Neuronal stem cell (in vitro differentiated cells): ENCODE results near the gene ENPP1.

Experiments
- DNase-seq: peaks from one replicate; pipeline ENCODE4 v3.0.0-alpha.2; 2013; ENCODE audit warnings: low spot score
- H2AFZ ChIP-seq: one replicate; pipeline ENCODE4 v1.6.1; 2013; ENCODE audit warnings: mild to moderate bottlenecking, low read length, inconsistent platforms
- H2AK5ac ChIP-seq: 2 replicates; pipeline ENCODE4 v1.6.1; 2013; ENCODE audit warnings: low read depth, mild to moderate bottlenecking, inconsistent platforms, low read length, moderate library complexity, mixed read lengths
- H2BK120ac ChIP-seq: 2 replicates; pipeline ENCODE4 v1.6.1; 2013; ENCODE audit warnings: low read depth, mild to moderate bottlenecking, inconsistent platforms, low read length, moderate library complexity, mixed read lengths
- H2BK12ac ChIP-seq: one replicate; pipeline ENCODE4 v1.6.1; 2013; ENCODE audit warnings: low read length, inconsistent platforms
- H2BK15ac ChIP-seq: 2 replicates; pipeline ENCODE4 v1.6.1; 2013; ENCODE audit warnings: mild to moderate bottlenecking, low read length, inconsistent platforms, mixed read lengths
- H2BK5ac ChIP-seq: one replicate; pipeline ENCODE4 v1.6.1; 2013; ENCODE audit warnings: inconsistent platforms, mild to moderate bottlenecking, low read length, moderate library complexity
- H3K14ac ChIP-seq: one replicate; pipeline ENCODE4 v1.6.1; 2013; ENCODE audit warnings: low read length, inconsistent platforms
- H3K18ac ChIP-seq: 2 replicates; pipeline ENCODE4 v1.6.1; 2013; ENCODE audit warnings: low read length, inconsistent platforms
- H3K23ac ChIP-seq: 2 replicates; pipeline ENCODE4 v1.6.1; 2013; ENCODE audit warnings: low read depth, mild to moderate bottlenecking, mixed read lengths, low read length, inconsistent platforms; ENCODE audit not compliant: poor library complexity
- H3K27ac ChIP-seq: replicated peaks from 3 replicates; pipeline ENCODE4 v1.5.1; 2013; ENCODE audit warnings: low read length, inconsistent platforms
- H3K27me3 ChIP-seq, 3 experiments: 2 replicates each; pipeline ENCODE4 v1.6.1; 2013; ENCODE audit warnings: low read length in 3 of 3, mild to moderate bottlenecking in 2 of 3, inconsistent platforms in 1 of 3, low read depth in 1 of 3, mixed read lengths in 1 of 3, moderate library complexity in 1 of 3; ENCODE audit not compliant: control insufficient read depth in 3 of 3, insufficient read depth in 3 of 3
- H3K36me3 ChIP-seq, 2 donors: replicated peaks in 1 of 2; 2 replicates each; pipeline ENCODE4 v1.6.1; 2013; ENCODE audit warnings: low read length in 2 of 2; ENCODE audit not compliant: control insufficient read depth in 2 of 2, insufficient read depth in 2 of 2
- H3K4ac ChIP-seq: 2 replicates; pipeline ENCODE4 v1.6.1; 2013; ENCODE audit warnings: inconsistent platforms, mild to moderate bottlenecking, low read length, moderate library complexity
- H3K4me1 ChIP-seq, 2 donors: 1 replicate in 1 of 2; 2 replicates in 1 of 2; pipeline ENCODE4 v1.6.1; 2013; ENCODE audit warnings: low read length in 2 of 2, low read depth in 1 of 2; ENCODE audit not compliant: control insufficient read depth in 2 of 2, insufficient read depth in 1 of 2
- H3K4me2 ChIP-seq: one replicate; pipeline ENCODE4 v1.6.1; 2013; ENCODE audit warnings: mild to moderate bottlenecking, low read length, inconsistent platforms; ENCODE audit not compliant: insufficient read depth, poor library complexity, severe bottlenecking
- H3K4me3 ChIP-seq, 2 donors: 2 replicates each; pipeline ENCODE4 v1.5.1; 2013; ENCODE audit warnings: low read length in 2 of 2, mild to moderate bottlenecking in 2 of 2, inconsistent platforms in 1 of 2, moderate library complexity in 1 of 2
- H3K79me1 ChIP-seq: one replicate; pipeline ENCODE4 v1.6.1; 2013; ENCODE audit warnings: low read depth, mild to moderate bottlenecking, inconsistent platforms, low read length, moderate library complexity
- H3K9ac ChIP-seq: one replicate; pipeline ENCODE4 v1.6.1; 2013; ENCODE audit warnings: mild to moderate bottlenecking, low read depth, low read length, inconsistent platforms; ENCODE audit not compliant: poor library complexity
- H3K9me3 ChIP-seq, 2 donors: replicated peaks in 1 of 2; 2 replicates each; pipeline versions ENCODE3 to v1.6.1; 2013; ENCODE audit warnings: low read length in 2 of 2, mild to moderate bottlenecking in 2 of 2, inconsistent platforms in 1 of 2, low read depth in 1 of 2, mixed read lengths in 1 of 2, moderate library complexity in 1 of 2; ENCODE audit not compliant: control insufficient read depth in 2 of 2, insufficient read depth in 1 of 2
- H4K8ac ChIP-seq: one replicate; pipeline ENCODE4 v1.6.1; 2013; ENCODE audit warnings: low read depth, mild to moderate bottlenecking, inconsistent platforms, low read length, moderate library complexity
- H4K91ac ChIP-seq: one replicate; pipeline ENCODE4 v1.6.1; 2013; ENCODE audit warnings: low read length, low read depth, mild to moderate bottlenecking, inconsistent platforms; ENCODE audit not compliant: poor library complexity
- WGBS, 2 donors: extraction: QIAGEN DNeasy Blood & Tissue Kit; methylation state at CpG; one replicate each; pipeline ENCODE4 v1.1.7; 2013; ENCODE audit warnings: missing lambda C conversion rate in 2 of 2, mixed read lengths in 1 of 2; ENCODE audit not compliant: insufficient read length in 2 of 2, insufficient replicate concordance in 1 of 2; ENCODE audit errors: extremely low coverage in 2 of 2; 5-methylcytosine and 5-hydroxymethylcytosine counted together

Gene ENPP1

GRCh38 chr6:131789219-131789618, 18.6 kb upstream of the ENPP1 start:
- H4K8ac ChIP-seq: no peak overlapping the region
- no peak overlapping the region for H2BK15ac ChIP-seq
- H3K18ac ChIP-seq: no peak overlapping the region
- H2BK120ac ChIP-seq: no peak overlapping the region
- peaks cover 0 to 2% (median 0%) of the 10 kb centered on the region in 3 experiments for H3K27me3 ChIP-seq
- no peak overlapping the region for H2BK5ac ChIP-seq
- H3K4ac ChIP-seq: no peak overlapping the region
- no peak overlapping the region for H2BK12ac ChIP-seq
- H3K9ac ChIP-seq: no peak overlapping the region
- H3K27ac ChIP-seq: no peak overlapping the region
- no peak overlapping the region for H3K23ac ChIP-seq
- H3K9me3 ChIP-seq: no peaks in the 10 kb centered on the region
- H3K36me3 ChIP-seq: no peaks in the 10 kb centered on the region
- no peak overlapping the region for H2AK5ac ChIP-seq
- no peak overlapping the region for H3K4me3 ChIP-seq
- no peaks in the 10 kb centered on the region for H3K79me1 ChIP-seq
- H2AFZ ChIP-seq: no peak overlapping the region
- H3K14ac ChIP-seq: no peak overlapping the region
- DNase-seq: no peak
- no peak overlapping the region for H3K4me2 ChIP-seq
- H3K4me1 ChIP-seq: peaks cover 0 to 2% of the 10 kb centered on the region in 2 donors
- WGBS, 2 donors: no CpG with 5 or more reads among the region's 1 CpG
- no peak overlapping the region for H4K91ac ChIP-seq

- H3K23ac ChIP-seq: no peak overlapping the region
- H3K18ac ChIP-seq: no peak overlapping the region
- WGBS, 2 donors: no CpG with 5 or more reads among the region's 5 CpGs
- no peak overlapping the region for H4K8ac ChIP-seq
- no peak overlapping the region for H3K4me2 ChIP-seq
- no peaks in the 10 kb centered on the region for H3K9me3 ChIP-seq
- no peak overlapping the region for H2BK12ac ChIP-seq
- H3K79me1 ChIP-seq: no peaks in the 10 kb centered on the region
- peaks cover 0 to 2% of the 10 kb centered on the region in 2 donors for H3K4me1 ChIP-seq
- H2BK5ac ChIP-seq: no peak overlapping the region
- no peak overlapping the region for H2BK15ac ChIP-seq
- H4K91ac ChIP-seq: no peak overlapping the region
- H2AK5ac ChIP-seq: no peak overlapping the region
- H2BK120ac ChIP-seq: no peak overlapping the region
- no peak overlapping the region for H2AFZ ChIP-seq
- H3K4ac ChIP-seq: no peak overlapping the region
- no peak for DNase-seq
- H3K27me3 ChIP-seq: peaks cover 0 to under 1% (median 0%) of the 10 kb centered on the region in 3 experiments
- no peak overlapping the region for H3K9ac ChIP-seq
- H3K4me3 ChIP-seq: no peak overlapping the region
- H3K27ac ChIP-seq: no peak overlapping the region
- no peaks in the 10 kb centered on the region for H3K36me3 ChIP-seq
- no peak overlapping the region for H3K14ac ChIP-seq
Observed at GRCh38 chr6:131791476-131791875, 16.3 kb upstream of the ENPP1 start.

GRCh38 chr6:131792091-131792496, 15.7 kb upstream of the ENPP1 start:
- Histone ChIP-seq H3K36me3 (no peaks in the 10 kb centered on the region), H3K4me2 (no peak overlapping the region), H2AK5ac (no peak overlapping the region), H3K27me3 (peaks cover 0 to 5% (median 0%) of the 10 kb centered on the region in 3 experiments), H3K9me3 (no peaks in the 10 kb centered on the region), H3K9ac (no peak overlapping the region), H4K91ac (no peak overlapping the region), H3K4me3 (no peak overlapping the region), H3K4ac (no peak overlapping the region), H2AFZ (no peak overlapping the region), H3K23ac (no peak overlapping the region), H3K18ac (no peak overlapping the region), H2BK5ac (no peak overlapping the region), H2BK120ac (no peak overlapping the region), H3K4me1 (peaks cover 0 to 2% of the 10 kb centered on the region in 2 donors), H2BK12ac (no peak overlapping the region), H2BK15ac (no peak overlapping the region), H3K27ac (no peak overlapping the region), H4K8ac (no peak overlapping the region), H3K14ac (no peak overlapping the region), H3K79me1 (no peaks in the 10 kb centered on the region)
- DNase-seq: no peak
- WGBS, 2 donors: no CpG with 5 or more reads among the region's 6 CpGs

GRCh38 chr6:131795366-131795765, 12.5 kb upstream of the ENPP1 start:
- no peak overlapping the region for H2BK5ac ChIP-seq
- no peak overlapping the region for H2BK15ac ChIP-seq
- H3K9ac ChIP-seq: no peak overlapping the region
- no peak overlapping the region for H4K8ac ChIP-seq
- no peak overlapping the region for H2AFZ ChIP-seq
- H3K14ac ChIP-seq: no peak overlapping the region
- H3K23ac ChIP-seq: no peak overlapping the region
- H4K91ac ChIP-seq: no peak overlapping the region
- peaks cover 0 to 2% of the 10 kb centered on the region in 2 donors for H3K4me1 ChIP-seq
- DNase-seq: no peak
- WGBS, 2 donors: no CpG with 5 or more reads among the region's 2 CpGs
- H3K27ac ChIP-seq: no peak overlapping the region
- H3K18ac ChIP-seq: no peak overlapping the region
- no peaks in the 10 kb centered on the region for H3K9me3 ChIP-seq
- H3K36me3 ChIP-seq: no peaks in the 10 kb centered on the region
- H3K27me3 ChIP-seq: peaks cover 0 to 9% (median 0%) of the 10 kb centered on the region in 3 experiments
- H3K4me3 ChIP-seq: no peak overlapping the region
- no peaks in the 10 kb centered on the region for H3K79me1 ChIP-seq
- no peak overlapping the region for H3K4me2 ChIP-seq
- H3K4ac ChIP-seq: no peak overlapping the region
- no peak overlapping the region for H2BK120ac ChIP-seq
- H2AK5ac ChIP-seq: no peak overlapping the region
- no peak overlapping the region for H2BK12ac ChIP-seq
